ENCODE results near the gene BRD9. TPM values are rescaled to one million over a fixed set of nuclear protein-coding genes. Genes with fewer than 3 reads are reported as not detected.

Gene BRD9
- total RNA-seq = 39.8 TPM

GRCh38 chr5:892394-893136, at the start of gene BRD9, which contains the start of gene TRIP13:
BRD9 (minus strand) TSS chr5:892801; CDS start chr5:892657, 144 bp downstream.
TRIP13 (plus strand) TSS chr5:892884; CDS start chr5:892999, 115 bp downstream.

GRCh38 chr5:850511-851006, 42.0 kb downstream of the BRD9 start, which contains the start of gene ZDHHC11:
ZDHHC11 (minus strand) TSS chr5:850986; CDS start chr5:850602, 384 bp downstream.

Other genes starting within 250 kb of the BRD9 start
- 6.4 TPM for gene TPPP, start 199.4 kb downstream of the BRD9 start, total RNA-seq
- gene ZDHHC11B, start 108.1 kb downstream of the BRD9 start, total RNA-seq = 3.0 TPM
- 14.9 TPM for gene ZDHHC11, start 41.8 kb downstream of the BRD9 start, total RNA-seq
- gene TRIP13, start 83 bp upstream of the BRD9 start, total RNA-seq = 6.1 TPM
- 36.5 TPM for gene NKD2, start 116.0 kb upstream of the BRD9 start, total RNA-seq
- gene SLC12A7, start 219.3 kb upstream of the BRD9 start, total RNA-seq = 56.3 TPM

Measured in metanephros (tissue), 1 donor.